ENCODE results near the gene MAPKAP1.
"Not testable (repeated sequence)": the region's sequence is repeated elsewhere in the genome, so short reads cannot be mapped to it uniquely, and the experiment has no call there.

The MAPKAP1 gene

DNA sequence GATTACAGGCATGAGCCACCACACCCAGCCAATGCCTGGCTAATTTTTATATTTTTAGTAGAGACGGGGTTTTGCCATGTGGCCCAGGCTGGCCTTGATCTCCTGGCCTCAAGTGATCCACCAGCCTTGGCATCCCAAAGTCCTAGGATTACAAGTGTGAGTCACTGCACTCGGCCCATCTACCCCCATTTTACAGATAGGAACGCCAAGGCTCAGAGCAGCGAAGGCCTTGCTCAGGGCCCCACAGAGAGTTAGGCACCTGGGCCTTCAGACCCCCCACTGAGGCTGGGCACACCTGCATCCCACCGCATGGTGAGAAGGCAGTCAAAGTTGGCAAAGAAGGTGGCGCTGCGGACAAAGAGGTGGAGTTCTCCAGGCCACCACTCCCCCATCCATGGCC is 302.3 kb downstream of the MAPKAP1 start:
- no peak for DNase-seq

DNA sequence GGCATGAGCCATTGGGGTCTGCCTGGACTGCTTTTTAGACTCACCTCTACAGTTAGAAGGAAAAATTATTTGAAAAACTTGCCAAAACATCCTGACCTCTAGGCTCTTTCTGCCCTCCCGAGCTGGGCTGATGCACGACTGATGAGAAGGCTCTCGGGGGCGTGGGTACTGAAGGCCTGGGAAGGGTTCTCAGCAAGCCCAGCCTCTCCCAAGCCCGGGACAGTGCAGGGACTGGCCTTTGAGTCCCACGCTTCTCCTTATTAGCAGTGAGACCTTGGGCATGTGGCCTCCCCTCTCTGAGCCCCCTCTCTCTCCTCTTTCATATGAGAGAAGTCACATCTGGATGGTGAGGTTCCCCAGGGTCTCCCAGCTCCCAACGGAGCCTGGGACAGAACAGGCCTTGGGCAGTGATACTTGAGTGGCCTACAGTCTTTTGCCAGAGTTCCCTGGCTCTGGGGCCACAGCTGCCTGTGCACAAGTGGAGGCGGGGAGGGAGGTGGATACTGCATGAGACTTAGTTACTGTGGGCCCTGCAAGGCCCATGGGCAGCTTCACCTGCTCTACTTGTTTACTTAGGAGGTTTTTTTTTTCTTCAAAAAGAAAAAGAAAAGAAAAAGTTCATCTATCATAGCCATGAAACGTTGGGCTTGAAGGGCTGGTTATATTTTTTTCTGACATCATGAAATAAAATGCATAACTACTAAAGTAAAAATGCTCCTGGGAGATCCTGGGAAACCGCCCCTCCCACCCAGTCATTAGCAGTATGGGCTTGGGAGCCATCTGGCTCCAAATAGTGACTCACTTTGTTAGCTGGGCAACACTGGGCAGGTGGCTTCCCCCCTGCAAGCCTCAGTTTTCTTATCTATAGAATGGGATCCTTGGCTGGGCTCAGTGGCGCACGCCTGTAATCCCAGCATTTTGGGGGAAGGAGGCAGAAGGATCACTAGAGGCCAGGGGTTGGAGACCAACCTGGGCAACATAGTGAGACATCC is 306.0 kb downstream of the MAPKAP1 start:
- no peak for DNase-seq

GRCh38 chr9:125400232-125400631 is 306.8 kb downstream of the MAPKAP1 start:
- not testable (repeated sequence) for DNase-seq

- DNase-seq: no peak
Observed at GRCh38 chr9:125399666-125400065, 307.3 kb downstream of the MAPKAP1 start.

DNA sequence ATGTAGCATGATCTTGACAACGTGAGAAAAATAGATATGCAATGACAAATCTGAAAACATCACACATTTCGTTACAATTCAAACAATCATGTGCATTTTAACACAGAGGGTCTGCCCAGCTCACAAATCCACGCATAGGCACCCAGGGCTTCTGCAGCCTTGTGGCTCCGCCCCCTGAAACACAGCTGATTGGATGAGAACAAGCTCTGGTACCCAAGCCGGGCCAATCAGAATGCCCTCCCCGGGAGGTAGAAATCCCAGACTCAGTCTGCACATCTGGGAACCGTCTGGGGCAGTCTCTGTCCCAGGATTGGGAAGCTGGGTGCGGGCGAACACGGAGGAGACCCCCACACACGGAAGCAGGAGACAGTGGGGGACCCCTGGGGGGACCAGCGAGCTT is 307.8 kb downstream of the MAPKAP1 start:
- no peak for DNase-seq

- DNase-seq: no peak
Observed at GRCh38 chr9:125398243-125398642, 308.8 kb downstream of the MAPKAP1 start.

DNA sequence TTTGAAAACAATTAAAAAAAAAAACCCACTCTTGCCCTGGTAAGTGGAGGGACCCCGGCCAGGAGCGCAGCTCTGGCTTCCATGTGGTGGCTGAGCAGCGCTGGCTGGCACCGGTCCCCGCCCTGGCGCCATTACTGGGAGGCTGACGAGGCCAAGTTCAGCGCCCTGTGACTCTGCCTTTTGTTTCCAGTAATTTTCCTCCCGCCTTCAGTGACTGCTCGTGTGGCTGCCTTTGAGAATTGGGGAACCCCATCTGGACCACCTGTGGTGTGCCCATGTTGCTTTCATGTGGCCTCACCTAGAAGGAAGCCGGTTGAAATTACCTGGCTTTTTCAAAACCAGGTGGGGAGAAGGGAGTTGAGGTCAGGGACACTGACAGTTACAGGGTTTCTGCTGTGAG is 309.3 kb downstream of the MAPKAP1 start:
- DNase-seq: no peak

- DNase-seq: no peak
Observed at GRCh38 chr9:125396799-125397198, 310.2 kb downstream of the MAPKAP1 start.

DNA sequence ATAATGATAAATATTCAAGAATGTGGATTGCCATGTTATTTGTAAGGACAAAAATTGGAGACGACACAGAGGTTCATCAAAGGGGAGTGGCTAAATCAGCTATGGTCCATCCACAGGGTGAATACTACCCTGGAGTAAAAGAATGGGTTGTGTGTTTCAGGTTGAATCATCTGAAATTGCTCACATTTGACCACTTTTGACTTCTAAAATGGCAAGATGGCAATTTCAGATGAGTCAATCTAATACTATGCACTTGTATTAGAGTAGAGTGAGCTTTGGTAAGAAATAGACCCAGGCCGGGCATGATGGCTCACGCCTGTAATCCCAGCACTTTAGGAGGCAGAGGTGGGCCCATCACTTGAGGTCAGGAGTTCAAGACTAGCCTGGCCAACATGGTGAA is 313.6 kb downstream of the MAPKAP1 start:
- DNase-seq: no peak

GRCh38 chr9:125391704-125392103 is 315.3 kb downstream of the MAPKAP1 start:
- no peak for DNase-seq

DNA sequence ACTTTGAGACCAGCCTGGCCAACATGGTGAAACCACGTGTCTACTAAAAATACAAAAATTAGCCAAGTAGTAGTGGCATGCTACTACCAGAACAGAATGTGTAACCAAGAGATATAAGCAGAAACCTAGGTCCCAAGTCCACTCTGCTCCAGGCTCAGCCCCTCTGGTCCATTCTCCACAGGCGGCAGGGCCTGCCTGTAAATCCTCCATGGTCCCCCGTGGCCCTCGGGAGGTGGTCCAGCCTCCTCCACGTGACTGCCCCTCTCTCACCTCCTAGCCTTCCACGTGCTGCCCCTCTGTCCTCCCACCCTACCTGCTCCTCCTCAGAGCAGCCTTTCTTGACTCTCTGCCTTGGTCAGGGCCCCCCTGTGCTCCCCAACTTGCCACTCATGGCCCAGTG is 318.0 kb downstream of the MAPKAP1 start:
- DNase-seq: no peak

DNA sequence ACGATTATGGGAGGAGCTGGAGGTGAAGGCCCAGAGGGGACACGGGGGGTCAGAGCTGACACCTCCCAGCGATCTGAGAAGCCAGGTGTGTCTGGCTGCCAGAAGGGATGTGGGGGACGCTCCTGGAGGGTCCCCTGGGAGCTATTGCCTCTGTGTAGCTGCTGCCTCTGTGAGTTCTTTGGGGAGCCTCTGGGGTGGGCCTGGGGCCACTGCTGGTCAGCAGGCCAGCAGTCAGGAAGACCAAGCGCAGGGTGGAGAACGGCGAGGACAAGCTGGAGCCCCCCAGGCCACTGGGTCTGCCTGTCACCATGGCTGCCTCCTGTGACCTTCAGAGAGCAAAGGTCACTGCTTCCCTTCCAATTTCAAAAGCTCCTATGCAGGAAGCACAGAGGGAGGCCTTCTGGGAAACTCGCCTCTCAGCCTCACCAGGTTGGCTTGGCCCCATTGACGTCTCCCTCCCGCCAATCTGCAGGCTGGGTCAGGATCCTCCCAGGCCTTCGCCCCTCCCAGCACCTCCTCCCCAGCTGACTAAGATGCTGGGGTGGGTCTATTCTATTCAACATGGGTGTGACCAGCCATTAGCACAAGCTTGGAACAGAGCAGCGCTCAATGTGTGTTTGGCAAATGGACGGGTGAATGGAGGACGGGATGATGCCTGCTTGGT is 319.0 kb downstream of the MAPKAP1 start:
- no peak for DNase-seq
